ENCODE data around the gene TBC1D10A. TPM values are rescaled to one million over a fixed set of nuclear protein-coding genes. Genes with fewer than 3 reads are reported as not detected.

TBC1D10A gene
- total RNA-seq, 3 donors from 2014 or later = 29.7 to 41.4 (median 32.2) TPM

GRCh38 chr22:30286331-30286730 lies 40.4 kb downstream of the TBC1D10A start:
- ATAC-seq (no peak), DNase-seq (no peak)
- no peak for TF ChIP-seq CTCF (IDR thresholded peaks at IDR 0.05)
- intact Hi-C loops (cut with DNase I, micrococcal nuclease) = loop anchor here (5.0 to 10.0 kb wide), 2 partner anchors 58 to 179 kb away; no protein-coding TSS in a partner anchor
- H3K9me3 ChIP-seq = no peaks in the 10 kb centered on the region
- no peak overlapping the region for H3K4me3 ChIP-seq
- H3K36me3 ChIP-seq (ENCODE audit: low read depth) = no peaks in the 10 kb centered on the region
- H3K4me1 ChIP-seq (ENCODE audit: low read depth) = peaks cover 20% of the 10 kb centered on the region

GRCh38 chr22:30285846-30286200 lies 40.9 kb downstream of the TBC1D10A start:
- TF ChIP-seq CTCF (IDR thresholded peaks at IDR 0.05) = no peak
- H3K4me1 ChIP-seq (ENCODE audit: low read depth) = peaks cover 17% of the 10 kb centered on the region
- intact Hi-C loops (cut with DNase I, micrococcal nuclease) = loop anchor here (5.0 to 10.0 kb wide), 2 partner anchors 59 to 179 kb away; no protein-coding TSS in a partner anchor
- H3K4me3 ChIP-seq = no peak overlapping the region
- DNase-seq = no peak
- no peaks in the 10 kb centered on the region for H3K36me3 ChIP-seq (ENCODE audit: low read depth)
- no peak for ATAC-seq
- H3K9me3 ChIP-seq = no peaks in the 10 kb centered on the region

GRCh38 chr22:30285176-30285845 lies 41.4 kb downstream of the TBC1D10A start:
- no peak for DNase-seq
- intact Hi-C loops (cut with DNase I, micrococcal nuclease) = loop anchor here (5.0 to 10.0 kb wide), 2 partner anchors 59 to 178 kb away; no protein-coding TSS in a partner anchor
- Histone ChIP-seq H3K36me3 (ENCODE audit: low read depth) (no peaks in the 10 kb centered on the region), H3K4me1 (ENCODE audit: low read depth) (peaks cover 12% of the 10 kb centered on the region), H3K9me3 (no peaks in the 10 kb centered on the region), H3K4me3 (no peak overlapping the region)
- no peak for TF ChIP-seq CTCF (IDR thresholded peaks at IDR 0.05)
- no peak for ATAC-seq

- DNase-seq (no peak), ATAC-seq (no peak)
- Histone ChIP-seq H3K36me3 (ENCODE audit: low read depth) (no peaks in the 10 kb centered on the region), H3K9me3 (no peaks in the 10 kb centered on the region), H3K4me3 (no peak overlapping the region), H3K4me1 (ENCODE audit: low read depth) (peaks cover 6% of the 10 kb centered on the region)
- intact Hi-C loops (cut with DNase I, micrococcal nuclease) = loop anchor here (5.0 to 10.0 kb wide), 2 partner anchors 60 to 177 kb away; no protein-coding TSS in a partner anchor
- TF ChIP-seq CTCF (IDR thresholded peaks at IDR 0.05) = no peak
Measured at GRCh38 chr22:30284666-30285065, 42.1 kb downstream of the TBC1D10A start.

GRCh38 chr22:30284172-30284571 lies 42.6 kb downstream of the TBC1D10A start:
- Histone ChIP-seq H3K4me3 (no peak overlapping the region), H3K4me1 (ENCODE audit: low read depth) (peaks cover 6% of the 10 kb centered on the region), H3K36me3 (ENCODE audit: low read depth) (no peaks in the 10 kb centered on the region), H3K9me3 (no peaks in the 10 kb centered on the region)
- no peak for ATAC-seq
- TF ChIP-seq CTCF (IDR thresholded peaks at IDR 0.05) = no peak
- intact Hi-C loops (cut with DNase I, micrococcal nuclease) = loop anchor here in 1 of 2 donors (10.0 kb wide), 1 partner anchor 61 kb away; no protein-coding TSS in a partner anchor
- DNase-seq = no peak
